Activated naive CD8-positive, alpha-beta T cell treated with anti-CD3 and anti-CD28 coated beads, Interleukin-2, amount 50 U/mL, for 16 hours (primary cell): Measurements from ENCODE around the gene CD164L2.
A peak's percentile ranks its signal among the peaks of the same experiment; 100 is the strongest.

Experiments used
- DNase-seq: peaks from one replicate; pipeline ENCODE4 v3.0.0-alpha.2; 2020; ENCODE audit warnings: low read depth, low spot score

CD164L2 gene

DNA sequence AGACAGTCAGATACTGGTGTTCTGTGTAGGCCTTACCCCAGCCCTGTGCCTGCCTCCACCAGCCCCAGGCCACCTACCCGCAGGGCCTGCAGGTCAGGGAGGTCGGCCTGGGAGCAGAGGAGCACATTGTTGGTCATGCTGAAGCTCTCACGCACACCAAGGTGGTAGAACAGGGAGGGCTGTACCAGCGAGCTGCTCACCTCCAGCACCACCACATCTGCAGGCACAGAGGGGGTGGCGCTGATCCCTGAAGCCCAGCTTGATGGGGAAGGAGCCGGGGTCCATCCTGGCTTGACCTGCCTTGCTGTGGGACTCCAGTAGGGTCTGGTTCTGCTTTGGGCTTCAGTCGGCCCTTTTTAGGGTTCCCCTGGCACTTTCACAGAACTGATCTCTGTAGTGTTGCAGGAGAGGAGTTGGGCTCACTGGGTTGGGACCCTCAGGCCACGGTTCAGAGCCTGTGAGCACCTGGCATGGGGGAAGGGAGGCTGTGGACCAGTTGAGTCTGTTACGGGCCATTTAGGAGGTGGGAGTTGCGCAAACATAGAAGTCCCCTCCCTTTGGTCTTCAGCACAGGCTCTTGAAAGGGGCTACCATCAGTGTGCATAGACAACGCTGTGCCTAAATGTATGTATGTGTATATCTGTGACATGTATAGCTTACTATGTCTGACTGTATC is 18.3 kb downstream of the CD164L2 start:
- no peak for DNase-seq

DNA sequence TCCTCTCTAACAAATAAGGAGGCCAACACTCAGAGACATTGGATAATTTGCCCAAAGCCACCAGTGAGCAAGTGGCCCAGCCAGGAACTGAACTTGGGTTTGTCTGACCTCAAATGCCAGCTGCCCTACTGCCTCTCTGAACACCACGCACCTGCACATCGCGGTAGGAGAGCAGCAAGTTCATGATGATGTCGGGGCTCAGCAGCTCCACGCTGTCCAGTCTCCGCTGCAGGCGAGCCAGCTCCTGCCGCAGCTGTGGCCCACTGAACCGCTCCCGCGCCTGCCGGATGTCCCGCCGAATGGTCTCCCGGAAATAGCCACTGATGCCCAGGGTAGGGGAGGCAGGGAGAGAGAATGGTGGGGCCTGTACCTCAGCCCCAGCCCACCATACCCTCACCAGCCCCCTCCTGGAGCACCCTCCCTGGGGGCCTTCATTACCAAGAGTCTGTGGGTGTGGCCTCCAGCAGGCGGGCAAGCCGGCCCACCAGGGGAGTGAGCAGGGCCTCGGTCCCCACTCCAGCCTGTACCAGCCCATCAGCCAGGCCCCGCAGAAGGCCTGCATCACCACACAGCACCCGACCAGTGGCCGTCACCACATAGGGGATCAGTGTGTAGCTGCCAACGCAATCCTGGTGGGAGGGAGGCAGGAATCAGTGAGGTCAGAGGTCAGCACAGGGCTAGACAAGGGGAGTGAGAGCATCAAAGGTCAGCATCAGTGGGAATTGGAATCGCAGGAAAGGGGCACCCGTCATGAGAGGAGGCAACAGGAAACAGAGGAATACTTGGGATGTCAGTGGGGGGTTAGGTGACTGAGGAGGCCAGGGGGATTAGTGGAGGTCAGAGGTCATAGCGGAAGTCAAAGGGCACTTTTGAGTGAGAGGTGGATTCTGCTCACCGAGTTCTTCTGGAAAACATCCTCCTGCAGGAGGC is 19.1 kb downstream of the CD164L2 start:
- no peak for DNase-seq

DNA sequence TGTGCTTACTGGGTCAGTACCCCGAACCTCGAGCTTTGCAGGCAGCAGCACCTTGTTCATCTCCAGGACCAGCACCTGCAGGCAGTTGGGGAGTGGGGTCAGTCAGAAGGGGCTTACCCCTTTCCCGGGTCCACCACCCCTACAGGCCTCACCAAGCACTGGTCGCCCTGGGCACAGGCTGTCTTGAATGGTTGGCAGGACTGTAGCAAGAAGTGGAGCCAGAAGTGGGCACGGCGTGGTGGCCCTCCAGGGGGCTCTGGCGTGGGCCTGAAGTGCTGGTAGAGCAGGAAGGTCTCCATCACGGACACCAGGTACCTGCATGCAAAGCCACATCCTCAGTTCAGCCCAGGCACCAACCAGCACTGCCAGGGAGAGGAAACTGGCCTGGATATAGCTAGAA is 21.6 kb downstream of the CD164L2 start:
- no peak for DNase-seq

DNA sequence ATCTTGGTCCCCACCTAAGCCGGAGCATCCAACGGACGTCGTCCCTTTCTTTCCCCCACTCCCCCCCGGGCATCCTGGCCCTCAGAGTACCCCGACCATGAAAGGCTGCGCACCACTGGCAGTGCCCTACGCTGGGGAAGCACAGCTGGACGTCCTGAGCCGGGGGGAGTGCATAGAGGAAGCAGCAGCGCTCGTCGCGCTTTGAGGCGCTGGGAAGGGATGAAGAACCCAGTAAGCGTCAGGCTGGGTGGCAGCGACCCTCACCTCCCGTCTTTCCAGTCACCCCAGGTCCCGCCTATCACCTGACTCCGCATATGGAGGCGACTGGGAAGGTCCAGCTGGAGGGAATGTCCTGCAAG is 22.1 kb downstream of the CD164L2 start:
- DNase-seq, result no peak

DNA sequence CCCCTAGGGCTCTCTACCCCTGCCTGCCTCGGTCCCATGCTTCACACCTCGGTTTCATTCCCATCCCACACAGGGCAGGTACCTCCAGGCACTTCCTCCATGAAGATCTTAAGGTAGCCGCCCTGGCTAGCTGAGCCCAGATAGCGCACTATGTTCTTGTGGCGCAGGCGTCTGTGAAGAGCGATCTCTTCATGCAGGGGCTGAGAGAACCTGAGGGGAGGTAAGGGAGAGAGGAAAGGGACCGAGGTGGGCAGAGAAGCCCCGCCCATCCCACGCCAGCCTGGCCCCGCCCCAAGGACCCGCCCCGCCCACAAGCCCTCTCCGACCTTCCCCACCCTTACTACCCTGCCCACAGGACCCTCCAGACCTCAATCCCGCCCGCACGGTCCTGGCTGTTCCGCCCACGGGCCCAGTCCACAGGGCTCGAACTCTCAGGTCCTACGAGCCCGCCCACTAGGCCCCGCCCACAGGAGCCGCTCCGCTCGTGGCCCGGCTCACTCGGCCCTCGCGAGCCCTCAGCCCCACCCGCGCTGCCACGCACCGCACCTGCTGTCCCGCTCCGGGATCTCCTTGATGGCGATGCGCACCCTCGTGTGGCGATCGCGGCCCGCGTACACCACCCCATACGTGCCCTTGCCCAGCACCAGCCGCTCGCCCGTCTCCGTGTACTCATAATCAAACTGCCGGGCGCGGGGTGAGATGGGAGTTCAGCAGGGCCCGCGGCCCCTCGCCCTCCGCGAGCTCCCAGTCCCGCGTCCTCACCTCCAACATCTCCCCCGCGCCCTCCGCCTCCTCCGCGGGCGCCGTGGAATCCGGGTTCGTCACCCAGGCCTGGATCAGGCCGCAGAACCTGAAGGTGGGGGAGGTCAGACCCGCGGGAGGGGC is 22.7 kb downstream of the CD164L2 start:
- DNase-seq, result no peak

DNA sequence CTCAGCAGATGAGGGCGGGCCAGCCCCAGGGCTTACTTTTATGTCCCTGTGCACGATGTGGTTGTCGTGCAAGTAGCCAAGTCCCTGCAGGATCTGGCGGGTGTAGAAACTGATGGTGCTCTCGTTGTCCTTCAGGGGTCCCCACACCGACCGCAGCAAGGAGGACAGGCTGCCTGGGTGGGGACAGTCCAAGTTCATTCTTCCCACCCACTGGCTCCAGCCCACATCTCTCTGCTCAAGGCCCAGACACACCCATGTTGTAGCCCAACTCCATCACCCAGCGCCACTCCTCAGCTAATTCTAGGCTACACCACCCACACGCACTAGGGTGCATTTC is 23.3 kb downstream of the CD164L2 start:
- DNase-seq, result no peak

DNA sequence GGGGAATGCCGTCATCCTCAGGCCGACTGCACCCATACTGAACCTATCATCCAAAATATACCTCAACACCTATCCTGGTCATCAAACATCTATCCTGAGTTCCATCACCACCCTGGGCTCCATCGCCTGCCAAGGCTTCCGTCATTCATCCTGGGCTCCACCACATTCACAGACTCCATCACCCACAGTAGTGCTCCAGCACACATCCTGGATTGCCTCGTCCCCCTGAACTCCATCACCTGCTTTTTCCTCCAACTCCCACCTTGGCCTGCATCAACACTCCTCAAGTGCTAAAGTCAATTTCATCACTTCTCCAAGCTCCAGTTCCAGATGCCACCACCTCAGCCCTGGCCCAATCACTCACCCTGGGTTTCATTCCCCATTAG is 24.2 kb downstream of the CD164L2 start:
- DNase-seq, result no peak

DNA sequence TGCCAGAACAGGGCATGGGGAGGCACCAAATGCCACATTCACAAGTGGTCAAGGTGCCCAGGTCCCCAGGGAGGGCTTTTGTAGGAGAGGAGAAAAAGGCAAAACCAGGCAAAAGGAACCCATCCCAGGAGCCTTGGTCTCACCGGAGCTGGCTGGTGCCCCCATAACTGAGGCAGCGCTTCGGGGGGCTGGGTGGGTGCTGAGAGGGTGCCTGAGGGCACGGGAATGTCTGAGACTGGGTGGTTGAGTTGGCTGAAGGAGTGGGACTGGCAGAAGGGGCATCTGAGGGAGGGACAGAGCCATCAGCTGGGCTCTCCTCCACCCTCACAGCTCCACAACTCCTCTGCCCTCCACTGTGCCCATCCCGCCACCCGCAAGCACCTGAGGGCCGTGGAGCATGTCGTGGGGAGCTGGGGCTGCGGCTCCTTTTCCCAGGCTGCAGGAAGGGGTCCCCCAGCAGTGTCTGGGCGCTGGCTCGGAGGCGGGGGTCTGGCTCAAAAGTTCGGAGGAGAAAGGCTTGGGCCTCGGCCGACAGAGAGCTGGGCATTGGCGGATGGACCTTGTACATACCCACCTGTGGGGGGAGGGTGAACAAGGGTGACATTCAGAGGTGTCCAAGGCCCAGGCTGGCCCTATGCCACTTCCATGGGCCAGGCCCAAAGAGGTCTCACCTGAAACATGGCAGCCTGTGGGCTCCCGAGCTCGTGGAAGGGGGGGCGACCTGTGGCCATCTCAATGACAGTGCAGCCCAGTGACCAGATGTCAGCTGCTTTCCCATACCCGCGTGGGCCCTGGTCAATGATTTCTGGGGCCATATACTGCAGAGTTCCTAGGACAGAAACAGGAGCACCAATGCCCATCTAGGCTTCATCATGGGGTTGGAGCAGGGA is 24.9 kb downstream of the CD164L2 start:
- no peak for DNase-seq

DNA sequence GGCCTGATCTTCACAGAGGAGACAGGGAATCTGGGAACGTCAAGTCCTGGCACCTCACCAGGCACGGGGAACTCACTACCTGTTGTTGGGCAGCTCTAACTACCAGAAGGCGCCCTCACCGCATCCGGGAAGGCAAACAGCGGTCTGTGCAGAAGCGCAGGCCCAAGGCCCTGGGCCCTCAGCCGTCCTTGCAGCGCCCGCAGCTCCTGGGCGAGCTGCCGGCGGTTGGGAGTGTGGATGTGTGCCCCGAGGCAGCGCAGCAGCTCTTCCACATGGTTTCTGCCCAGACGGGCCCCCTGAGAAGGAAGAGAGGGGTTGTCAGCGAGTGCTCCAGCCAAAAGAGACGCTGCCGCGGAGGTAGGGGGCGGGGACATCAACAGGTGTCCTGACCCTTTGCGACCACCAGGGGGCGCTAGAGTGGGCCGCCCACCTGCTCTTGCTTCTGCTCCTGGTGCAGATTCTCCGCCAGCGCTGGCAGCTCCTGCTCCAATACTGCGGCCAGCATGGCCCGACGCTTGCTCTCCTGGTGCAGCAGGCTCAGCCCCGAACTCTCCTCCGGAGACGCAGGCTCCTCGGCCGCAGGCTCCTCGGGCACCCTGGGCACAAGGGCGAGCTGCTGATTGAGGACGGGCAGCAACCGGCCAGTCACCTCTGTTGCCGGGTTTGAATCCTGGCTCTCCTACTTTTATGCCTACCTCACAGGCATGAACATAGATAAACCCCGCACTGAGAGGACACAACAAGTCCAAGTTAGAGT is 25.7 kb downstream of the CD164L2 start:
- peak; percentile 46 for DNase-seq

DNA sequence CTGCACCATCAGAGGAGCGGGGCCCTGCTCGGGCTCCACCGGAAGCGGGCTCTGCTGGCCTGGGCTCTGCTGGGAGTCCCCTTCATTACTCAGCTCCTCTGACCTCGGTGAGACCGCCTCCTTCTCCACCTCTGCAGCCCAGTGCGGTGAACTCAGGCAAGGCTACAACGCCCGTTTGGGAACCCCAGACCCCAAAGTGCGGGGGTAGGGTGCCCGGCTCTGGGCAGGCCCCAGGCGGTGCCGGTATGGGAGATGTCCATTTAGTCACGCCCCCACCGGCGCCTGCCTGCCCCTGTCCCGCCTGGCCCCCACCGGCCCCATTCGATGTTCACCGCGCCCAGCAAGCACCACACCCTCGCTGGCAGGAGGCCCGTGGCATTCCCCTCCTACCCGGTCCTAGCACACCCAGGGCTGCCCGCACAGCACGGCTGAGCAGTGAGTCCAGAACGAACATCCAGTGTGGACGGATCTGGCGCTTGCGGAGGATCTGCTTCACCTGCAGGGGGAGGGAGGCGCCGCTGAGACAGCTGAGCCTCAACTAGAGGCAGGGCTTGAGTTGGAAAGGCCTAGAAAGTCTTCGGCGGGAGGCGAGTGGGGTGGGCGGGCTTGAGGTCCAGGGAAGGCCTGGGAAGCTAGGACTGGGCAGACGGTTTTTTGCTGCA is 26.4 kb downstream of the CD164L2 start:
- DNase-seq, result no peak

DNA sequence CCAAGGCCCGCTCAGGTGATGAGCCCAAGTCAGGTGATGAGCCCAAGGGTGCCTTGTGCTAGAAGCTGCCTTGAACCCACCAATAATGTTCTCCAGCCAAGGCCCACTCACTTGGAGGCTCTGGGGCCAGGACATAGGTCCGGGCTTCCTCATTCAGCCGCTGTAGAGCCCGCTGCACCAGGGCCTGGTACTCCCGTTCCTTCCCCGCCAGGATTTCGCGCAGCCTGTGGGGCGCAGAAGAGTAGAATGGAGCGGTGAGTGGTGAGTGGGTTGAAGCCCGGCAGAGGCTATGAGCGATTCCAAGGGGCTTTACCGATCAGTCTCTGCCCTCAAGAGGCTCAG is 26.9 kb downstream of the CD164L2 start:
- no peak for DNase-seq

DNA sequence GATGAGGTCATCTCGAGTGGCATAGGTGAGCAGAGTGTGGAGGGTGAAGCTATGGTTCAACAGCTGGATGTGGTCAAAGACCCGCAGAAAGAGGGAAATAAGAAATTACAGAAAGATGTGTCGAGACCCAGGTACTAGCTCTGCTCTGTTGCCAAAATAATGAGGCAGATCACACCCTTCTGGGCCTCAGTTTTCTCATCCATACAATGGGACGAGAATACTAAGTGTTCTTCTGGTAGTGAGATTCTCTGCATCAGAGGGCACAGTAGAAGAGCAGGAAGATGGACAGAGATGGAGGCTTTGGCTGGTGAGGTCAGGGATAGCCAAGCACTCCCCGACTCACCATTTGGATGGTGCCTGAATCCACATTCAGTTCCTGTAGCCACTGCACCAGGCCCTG is 27.4 kb downstream of the CD164L2 start:
- no peak for DNase-seq

DNA sequence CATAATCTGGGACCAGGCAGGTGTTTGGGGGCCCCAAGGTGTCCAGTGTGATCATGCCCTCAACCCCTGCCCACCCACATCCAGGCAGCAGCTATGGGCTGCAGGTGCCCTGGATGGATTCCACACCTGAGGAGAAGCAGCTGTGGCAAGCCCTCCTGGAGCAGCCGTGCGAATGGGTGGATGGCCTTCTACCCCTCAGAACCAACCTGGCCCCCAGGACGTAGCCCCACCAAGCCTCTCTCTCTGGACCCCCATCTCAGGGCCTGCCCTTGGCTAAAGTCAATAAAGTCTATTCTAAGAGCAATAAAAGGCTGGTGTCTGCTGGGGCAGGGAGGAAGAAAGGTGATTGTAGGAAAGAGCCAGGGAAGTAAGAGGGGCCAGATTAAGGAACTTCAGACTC is 29.5 kb downstream of the CD164L2 start:
- no peak for DNase-seq

DNA sequence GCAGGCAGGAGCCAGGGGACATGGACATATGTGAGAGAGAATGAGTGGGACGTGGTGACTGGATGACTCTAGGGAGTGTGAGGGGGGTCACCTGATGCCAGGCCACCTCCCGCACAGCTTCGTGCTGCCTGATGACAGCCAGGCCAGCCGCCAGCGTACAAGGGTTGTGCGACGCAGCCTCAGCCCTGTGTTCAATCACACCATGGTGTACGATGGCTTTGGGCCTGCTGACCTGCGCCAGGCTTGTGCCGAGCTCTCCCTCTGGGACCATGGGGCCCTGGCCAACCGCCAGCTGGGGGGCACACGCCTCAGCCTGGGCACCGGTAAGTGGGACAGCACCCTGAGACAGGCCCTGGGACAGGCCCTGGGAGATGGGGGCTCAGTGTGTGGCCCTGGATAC is 30.0 kb downstream of the CD164L2 start:
- DNase-seq, result no peak

DNA sequence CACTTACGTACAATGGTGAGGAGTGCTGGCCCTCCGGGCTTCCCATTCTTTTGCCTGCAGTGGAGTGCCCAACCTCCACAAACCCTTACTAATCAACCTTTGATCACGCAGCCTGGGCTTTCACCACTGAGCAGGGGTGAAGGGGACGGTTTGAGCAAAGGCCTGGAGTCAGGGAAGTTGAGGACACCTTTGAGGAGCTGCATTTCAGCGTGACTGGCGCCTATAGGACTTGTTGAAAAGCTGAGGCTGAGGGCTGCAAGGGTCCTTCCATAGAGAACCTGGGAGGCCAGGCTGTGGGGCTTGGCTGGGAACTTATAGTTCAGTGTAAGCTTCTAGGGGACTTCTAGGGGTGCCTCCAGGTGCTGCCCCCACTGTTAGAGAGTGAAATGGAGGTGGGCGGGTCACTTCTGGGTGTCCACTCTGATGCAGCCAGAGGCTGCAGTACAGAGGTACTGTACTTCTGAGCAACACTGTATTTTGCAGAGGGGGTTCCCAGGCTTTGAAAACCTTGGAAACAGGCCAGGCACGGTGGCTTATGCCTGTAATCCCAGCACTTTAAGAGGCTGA is 31.5 kb downstream of the CD164L2 start:
- no peak for DNase-seq

DNA sequence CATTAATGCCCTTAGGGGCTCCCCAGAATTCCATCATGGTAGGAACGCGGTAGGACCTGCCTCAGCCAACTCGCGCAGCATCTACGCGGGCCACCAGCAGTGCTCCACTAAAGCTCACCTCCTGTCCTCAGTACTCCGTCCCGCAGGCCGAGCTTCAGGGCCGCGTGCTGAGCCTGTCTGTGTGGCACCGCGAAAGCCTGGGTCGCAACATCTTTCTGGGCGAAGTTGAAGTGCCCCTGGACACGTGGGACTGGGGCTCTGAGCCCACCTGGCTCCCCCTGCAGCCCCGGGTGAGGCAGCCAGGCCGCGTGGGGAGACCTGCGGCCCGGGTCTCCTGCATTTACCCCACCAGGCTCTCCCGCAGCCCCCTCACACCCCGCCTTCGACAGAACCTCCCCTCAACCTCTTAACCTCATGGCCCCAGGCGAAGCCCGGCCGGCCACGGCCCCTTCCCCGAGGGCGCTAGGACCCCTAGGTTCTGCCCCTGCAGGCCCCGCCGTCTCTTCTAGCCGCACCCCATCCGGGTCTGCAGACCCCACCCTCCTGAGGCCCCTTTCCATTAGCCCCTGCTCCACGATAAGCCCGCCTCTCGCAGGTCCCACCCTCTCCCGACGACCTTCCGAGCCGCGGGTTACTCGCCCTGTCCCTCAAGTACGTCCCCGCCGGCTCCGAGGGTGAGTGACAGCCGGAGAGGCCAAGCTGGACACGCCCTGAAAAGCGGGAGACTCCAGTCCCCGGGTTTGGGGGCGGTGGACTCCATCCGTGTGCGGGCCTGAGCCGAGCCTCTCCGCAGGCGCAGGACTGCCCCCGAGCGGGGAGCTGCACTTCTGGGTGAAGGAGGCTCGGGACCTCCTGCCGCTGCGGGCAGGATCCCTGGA is 32.2 kb downstream of the CD164L2 start:
- no peak for DNase-seq

DNA sequence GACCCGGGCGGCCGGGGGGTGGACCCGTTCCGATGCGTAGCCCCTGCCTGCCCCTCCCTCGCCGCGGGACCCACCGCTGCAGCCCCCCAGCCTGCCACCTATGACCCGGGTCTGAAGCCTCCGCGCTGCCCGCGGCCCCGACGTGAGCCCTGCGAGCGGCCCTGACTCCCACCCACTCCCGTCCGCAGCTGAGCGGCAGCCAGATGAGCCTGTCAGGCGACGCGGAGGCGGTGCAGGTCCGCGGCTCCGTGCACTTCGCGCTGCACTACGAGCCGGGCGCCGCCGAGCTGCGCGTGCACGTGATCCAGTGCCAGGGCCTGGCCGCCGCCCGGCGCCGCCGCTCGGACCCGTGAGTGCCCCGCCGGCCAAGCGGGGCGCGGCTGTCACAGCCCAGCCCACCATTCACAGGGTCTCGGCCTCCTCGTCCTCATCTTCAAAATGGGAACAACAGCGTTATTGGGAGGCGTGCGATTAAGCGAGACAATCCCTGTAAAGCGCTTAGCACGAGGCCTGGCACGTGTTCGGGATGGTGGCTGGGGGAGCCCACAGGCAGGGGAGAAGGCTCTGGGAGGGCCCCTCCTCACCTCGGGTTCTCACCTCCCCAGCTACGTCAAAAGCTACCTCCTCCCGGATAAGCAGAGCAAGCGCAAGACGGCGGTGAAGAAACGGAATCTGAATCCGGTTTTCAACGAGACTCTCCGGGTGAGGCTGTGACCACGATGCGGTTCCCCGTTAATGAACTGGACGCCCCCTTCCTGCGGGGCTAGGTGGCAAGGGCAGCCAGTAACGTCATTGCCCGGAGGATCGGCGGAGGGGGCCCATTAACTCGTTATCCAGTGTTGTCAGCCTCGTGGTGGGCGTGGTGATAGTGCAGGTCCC is 33.1 kb downstream of the CD164L2 start:
- no peak for DNase-seq
